ENCODE measurements around the gene MYO3B. TPM values are rescaled to one million over a fixed set of nuclear protein-coding genes. Genes with fewer than 3 reads are reported as not detected.

The MYO3B gene
- total RNA-seq, 3 donors from 2014 or later (not counting 1 experiment from before 2014, with no cell fraction given): 0.68 to 0.88 (median 0.75) TPM

GRCh38 chr2:170254293-170254732, 76.4 kb downstream of the MYO3B start:
- intact Hi-C loops (cut with micrococcal nuclease): no loop called here
- no peaks in the 10 kb centered on the region for H3K4me1 ChIP-seq (ENCODE audit: control insufficient read depth, insufficient read depth, low read length)
- Mint-ChIP-seq H3K27ac (no peak overlapping the region), H3K4me1 (no peaks in the 10 kb centered on the region), H3K36me3 (no peaks in the 10 kb centered on the region), H3K9me3 (peaks cover 3 to 6% of the 10 kb centered on the region in 2 donors), H3K27me3 (ENCODE audit: low read depth in 2 of 2) (peaks cover 21 to 25% of the 10 kb centered on the region in 2 donors), H3K4me3 (no peak overlapping the region)
- no peaks in the 10 kb centered on the region for H3K9me3 ChIP-seq (ENCODE audit: control insufficient read depth, insufficient read depth, low read length)
- no peaks in the 10 kb centered on the region for H3K36me3 ChIP-seq (ENCODE audit: control insufficient read depth, insufficient read depth, low read length)
- no peak for ATAC-seq
- H3K27me3 ChIP-seq (ENCODE audit: control insufficient read depth, insufficient read depth, low read length): no peaks in the 10 kb centered on the region
- DNase-seq: no peak
- TF ChIP-seq CTCF (IDR thresholded peaks at IDR 0.05): no peak
- no peak overlapping the region for H3K27ac ChIP-seq (ENCODE audit: low read length)
- H3K4me3 ChIP-seq (ENCODE audit: low read length): no peak overlapping the region
- WGBS (ENCODE audit: insufficient coverage): 95% methylated on average over 7 of the region's 7 CpGs

- no peak for ATAC-seq
- WGBS (ENCODE audit: insufficient coverage): 91% methylated on average over 3 of the region's 3 CpGs
- no peak overlapping the region for H3K4me3 ChIP-seq (ENCODE audit: low read length)
- no peaks in the 10 kb centered on the region for H3K9me3 ChIP-seq (ENCODE audit: control insufficient read depth, insufficient read depth, low read length)
- no peak overlapping the region for H3K27ac Mint-ChIP-seq
- H3K36me3 Mint-ChIP-seq: no peaks in the 10 kb centered on the region
- no peaks in the 10 kb centered on the region for H3K27me3 ChIP-seq (ENCODE audit: control insufficient read depth, insufficient read depth, low read length)
- intact Hi-C loops (cut with micrococcal nuclease): no loop called here
- no peaks in the 10 kb centered on the region for H3K36me3 ChIP-seq (ENCODE audit: control insufficient read depth, insufficient read depth, low read length)
- H3K27me3 Mint-ChIP-seq (ENCODE audit: low read depth in 2 of 2): peaks cover 12 to 25% of the 10 kb centered on the region in 2 donors
- no peak for DNase-seq
- H3K4me3 Mint-ChIP-seq: no peak overlapping the region
- peaks cover 3 to 6% of the 10 kb centered on the region in 2 donors for H3K9me3 Mint-ChIP-seq
- H3K27ac ChIP-seq (ENCODE audit: low read length): no peak overlapping the region
- TF ChIP-seq CTCF (IDR thresholded peaks at IDR 0.05): no peak
- no peaks in the 10 kb centered on the region for H3K4me1 ChIP-seq (ENCODE audit: control insufficient read depth, insufficient read depth, low read length)
- H3K4me1 Mint-ChIP-seq: no peaks in the 10 kb centered on the region
Measured at GRCh38 chr2:170255137-170255536, 77.2 kb downstream of the MYO3B start.

DNA sequence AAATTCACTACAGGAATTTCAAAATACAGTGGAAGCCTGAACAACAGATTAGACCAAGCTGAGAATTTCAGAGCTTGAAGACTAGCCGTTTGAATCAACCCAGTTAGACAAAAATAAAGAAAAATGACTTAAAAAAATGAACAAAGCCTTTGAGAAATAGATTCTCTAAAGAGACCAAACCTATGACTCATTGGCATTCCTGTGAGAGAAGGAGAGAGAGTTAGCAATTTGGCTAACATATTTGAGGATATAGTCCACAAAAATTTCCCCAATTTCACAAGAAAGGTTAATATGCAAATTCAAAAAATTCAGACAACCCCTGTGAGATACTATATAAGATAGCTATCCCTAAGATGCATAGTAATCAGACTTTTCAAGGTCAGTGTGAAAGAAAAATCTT, 78.0 kb downstream of the MYO3B start:
- no peaks in the 10 kb centered on the region for H3K36me3 Mint-ChIP-seq
- no peaks in the 10 kb centered on the region for H3K4me1 ChIP-seq (ENCODE audit: control insufficient read depth, insufficient read depth, low read length)
- H3K36me3 ChIP-seq (ENCODE audit: control insufficient read depth, insufficient read depth, low read length): no peaks in the 10 kb centered on the region
- no peak overlapping the region for H3K4me3 ChIP-seq (ENCODE audit: low read length)
- H3K27ac Mint-ChIP-seq: no peak overlapping the region
- H3K9me3 Mint-ChIP-seq: peaks cover 3 to 6% of the 10 kb centered on the region in 2 donors
- DNase-seq: no peak
- no peaks in the 10 kb centered on the region for H3K4me1 Mint-ChIP-seq
- WGBS (ENCODE audit: insufficient coverage): 63% methylated on average over 1 of the region's 1 CpG
- no peaks in the 10 kb centered on the region for H3K27me3 ChIP-seq (ENCODE audit: control insufficient read depth, insufficient read depth, low read length)
- no peak for TF ChIP-seq CTCF (IDR thresholded peaks at IDR 0.05)
- no peak overlapping the region for H3K4me3 Mint-ChIP-seq
- intact Hi-C loops (cut with micrococcal nuclease): no loop called here
- ATAC-seq: no peak
- no peak overlapping the region for H3K27ac ChIP-seq (ENCODE audit: low read length)
- H3K27me3 Mint-ChIP-seq (ENCODE audit: low read depth in 2 of 2): peaks cover 12 to 25% of the 10 kb centered on the region in 2 donors
- no peaks in the 10 kb centered on the region for H3K9me3 ChIP-seq (ENCODE audit: control insufficient read depth, insufficient read depth, low read length)

- H3K27ac ChIP-seq (ENCODE audit: low read length): no peak overlapping the region
- intact Hi-C loops (cut with micrococcal nuclease): no loop called here
- Mint-ChIP-seq H3K4me3 (no peak overlapping the region), H3K9me3 (peaks cover 3% of the 10 kb centered on the region in 2 donors), H3K4me1 (no peaks in the 10 kb centered on the region), H3K27me3 (ENCODE audit: low read depth in 2 of 2) (peaks cover 12 to 22% of the 10 kb centered on the region in 2 donors), H3K27ac (no peak overlapping the region), H3K36me3 (no peaks in the 10 kb centered on the region)
- 83% methylated on average over 2 of the region's 3 CpGs for WGBS (ENCODE audit: insufficient coverage)
- ATAC-seq (no peak), DNase-seq (no peak)
- H3K4me3 ChIP-seq (ENCODE audit: low read length): no peak overlapping the region
- no peak for TF ChIP-seq CTCF (IDR thresholded peaks at IDR 0.05)
- H3K27me3 ChIP-seq (ENCODE audit: control insufficient read depth, insufficient read depth, low read length): no peaks in the 10 kb centered on the region
- H3K4me1 ChIP-seq (ENCODE audit: control insufficient read depth, insufficient read depth, low read length): no peaks in the 10 kb centered on the region
- H3K9me3 ChIP-seq (ENCODE audit: control insufficient read depth, insufficient read depth, low read length): no peaks in the 10 kb centered on the region
- no peaks in the 10 kb centered on the region for H3K36me3 ChIP-seq (ENCODE audit: control insufficient read depth, insufficient read depth, low read length)
Measured at GRCh38 chr2:170258382-170258781, 80.4 kb downstream of the MYO3B start.
